Measurements from ENCODE around the gene BTG1.

BTG1 gene

GRCh38 chr12:92110083-92110640 is 35.5 kb downstream of the BTG1 start:
- no peaks in the 10 kb centered on the region for H3K9me3 Mint-ChIP-seq
- peaks cover 29% of the 10 kb centered on the region for H3K4me1 Mint-ChIP-seq
- no peak overlapping the region for H3K4me3 Mint-ChIP-seq
- no peak for TF ChIP-seq CTCF (IDR thresholded peaks at IDR 0.05; ENCODE audit: unreplicated experiment in 3 of 3)
- no peak overlapping the region for H3K27ac Mint-ChIP-seq
- no peaks in the 10 kb centered on the region for H3K36me3 Mint-ChIP-seq (ENCODE audit: low read depth)
- H3K27me3 Mint-ChIP-seq (ENCODE audit: low read depth): no peaks in the 10 kb centered on the region

- Mint-ChIP-seq H3K4me3 (no peak overlapping the region), H3K27ac (no peak overlapping the region), H3K9me3 (no peaks in the 10 kb centered on the region), H3K27me3 (ENCODE audit: low read depth) (no peaks in the 10 kb centered on the region), H3K36me3 (ENCODE audit: low read depth) (no peaks in the 10 kb centered on the region), H3K4me1 (peaks cover 29% of the 10 kb centered on the region)
- no peak for TF ChIP-seq CTCF (IDR thresholded peaks at IDR 0.05; ENCODE audit: unreplicated experiment in 3 of 3)
These were observed 36.0 kb downstream of the BTG1 start for GRCh38 chr12:92109613-92110012.

GRCh38 chr12:92108651-92109050 is 37.0 kb downstream of the BTG1 start:
- H3K27ac Mint-ChIP-seq: peak overlapping the region; percentile 2 to 21 (median 14)
- no peaks in the 10 kb centered on the region for H3K9me3 Mint-ChIP-seq
- H3K4me1 Mint-ChIP-seq: peaks cover 29% of the 10 kb centered on the region
- H3K27me3 Mint-ChIP-seq (ENCODE audit: low read depth): no peaks in the 10 kb centered on the region
- H3K4me3 Mint-ChIP-seq: no peak overlapping the region
- H3K36me3 Mint-ChIP-seq (ENCODE audit: low read depth): no peaks in the 10 kb centered on the region
- TF ChIP-seq CTCF (IDR thresholded peaks at IDR 0.05; ENCODE audit: unreplicated experiment in 3 of 3): no peak

- H3K27ac Mint-ChIP-seq: peak overlapping the region; percentile 21 to 45 (median 33)
- H3K9me3 Mint-ChIP-seq: no peaks in the 10 kb centered on the region
- no peaks in the 10 kb centered on the region for H3K27me3 Mint-ChIP-seq (ENCODE audit: low read depth)
- H3K36me3 Mint-ChIP-seq (ENCODE audit: low read depth): no peaks in the 10 kb centered on the region
- TF ChIP-seq CTCF (IDR thresholded peaks at IDR 0.05; ENCODE audit: unreplicated experiment in 3 of 3): no peak
- peak overlapping the region in 1 of 3 experiments; percentile 38 for H3K4me3 Mint-ChIP-seq
- peaks cover 29% of the 10 kb centered on the region for H3K4me1 Mint-ChIP-seq
These were observed 38.0 kb downstream of the BTG1 start for GRCh38 chr12:92107621-92108131.

GRCh38 chr12:92107094-92107493 is 38.6 kb downstream of the BTG1 start:
- Mint-ChIP-seq H3K9me3 (no peaks in the 10 kb centered on the region), H3K36me3 (ENCODE audit: low read depth) (no peaks in the 10 kb centered on the region), H3K4me3 (no peak overlapping the region), H3K4me1 (peaks cover 29% of the 10 kb centered on the region), H3K27me3 (ENCODE audit: low read depth) (no peaks in the 10 kb centered on the region), H3K27ac (peak overlapping the region; percentile 25 to 40 (median 33))
- no peak for TF ChIP-seq CTCF (IDR thresholded peaks at IDR 0.05; ENCODE audit: unreplicated experiment in 3 of 3)

GRCh38 chr12:92105676-92106075 is 40.0 kb downstream of the BTG1 start:
- H3K36me3 Mint-ChIP-seq (ENCODE audit: low read depth): no peaks in the 10 kb centered on the region
- no peak overlapping the region for H3K27ac Mint-ChIP-seq
- H3K27me3 Mint-ChIP-seq (ENCODE audit: low read depth): no peaks in the 10 kb centered on the region
- H3K4me1 Mint-ChIP-seq: peaks cover 29% of the 10 kb centered on the region
- TF ChIP-seq CTCF (IDR thresholded peaks at IDR 0.05; ENCODE audit: unreplicated experiment in 3 of 3): no peak
- H3K4me3 Mint-ChIP-seq: no peak overlapping the region
- H3K9me3 Mint-ChIP-seq: peaks cover 2% of the 10 kb centered on the region
